Uterus (tissue), 4 donors: Measurements from ENCODE around the gene MX1. TPM values are rescaled to one million over a fixed set of nuclear protein-coding genes. Genes with fewer than 3 reads are reported as not detected.

Experiments
- DNase-seq, 2 donors: peaks; one replicate each; pipeline ENCODE4 v3.0.0-alpha.2; 2019 to 2020
- H3K27ac ChIP-seq, 2 donors: fragments of 200-600 bp; sonication (generic); 1 replicate in 1 of 2; 2 replicates in 1 of 2; pipeline ENCODE4 v1.5.1; 2016 to 2018
- H3K27me3 ChIP-seq, 2 donors: fragments of 200-600 bp; sonication (generic); one replicate each; pipeline ENCODE4 v1.5.1; 2018 to 2019; ENCODE audit warnings: control low read depth in 1 of 2
- H3K36me3 ChIP-seq, 2 donors: fragments of 200-600 bp; sonication (generic); one replicate each; pipeline ENCODE4 v1.5.1; 2019; ENCODE audit warnings: control low read depth in 1 of 2
- H3K4me1 ChIP-seq, 2 donors: fragments of 200-600 bp; sonication (generic); one replicate each; pipeline ENCODE4 v1.5.1; 2018 to 2019; ENCODE audit warnings: control low read depth in 1 of 2
- H3K4me3 ChIP-seq, 2 donors: fragments of 200-600 bp; sonication (generic); 1 replicate in 1 of 2; 2 replicates in 1 of 2; pipeline ENCODE4 v1.5.1; 2018 to 2019; ENCODE audit warnings: mild to moderate bottlenecking in 1 of 2
- H3K9me3 ChIP-seq, 2 donors: fragments of 200-600 bp; sonication (generic); one replicate each; pipeline ENCODE4 v1.5.1; 2019; ENCODE audit warnings: control low read depth in 1 of 2
- CTCF ChIP-seq, 4 experiments: fragments of 200-600 bp in 2 of 4; fragments of 450-650 bp in 2 of 4; sonication (generic) in 2 of 4; IDR thresholded peaks; one replicate each; pipeline ENCODE4 v1.5.1; 2016 to 2019; ENCODE audit warnings: antibody characterized with exemption in 4 of 4, mild to moderate bottlenecking in 2 of 4, moderate library complexity in 1 of 4
- POLR2A ChIP-seq, 2 donors: fragments of 450-650 bp; IDR thresholded peaks; one replicate each; pipeline ENCODE4 v1.6.1; 2016; ENCODE audit warnings: antibody characterized with exemption in 2 of 2, mild to moderate bottlenecking in 1 of 2, moderate library complexity in 1 of 2
- intact Hi-C: fragments of 100-400 bp; cut with DNase I; formaldehyde crosslinking; loops from one replicate; pipeline ENCODE4 v1.15.1; 2023; ENCODE audit warnings: low total_unique reads
- total RNA-seq, 4 donors: library from RNA; depleted of rRNA in 3 of 4; stranded (reverse); fragments of >200 nt in 3 of 4; gene quantifications; one replicate each; pipeline versions ENCODE4 v1.1.0 to v1.2.4, GENCODE V29; 2014 to 2023
- donor health status: DM: yes; HTN: yes; CAD: no.

Gene MX1, protein sequence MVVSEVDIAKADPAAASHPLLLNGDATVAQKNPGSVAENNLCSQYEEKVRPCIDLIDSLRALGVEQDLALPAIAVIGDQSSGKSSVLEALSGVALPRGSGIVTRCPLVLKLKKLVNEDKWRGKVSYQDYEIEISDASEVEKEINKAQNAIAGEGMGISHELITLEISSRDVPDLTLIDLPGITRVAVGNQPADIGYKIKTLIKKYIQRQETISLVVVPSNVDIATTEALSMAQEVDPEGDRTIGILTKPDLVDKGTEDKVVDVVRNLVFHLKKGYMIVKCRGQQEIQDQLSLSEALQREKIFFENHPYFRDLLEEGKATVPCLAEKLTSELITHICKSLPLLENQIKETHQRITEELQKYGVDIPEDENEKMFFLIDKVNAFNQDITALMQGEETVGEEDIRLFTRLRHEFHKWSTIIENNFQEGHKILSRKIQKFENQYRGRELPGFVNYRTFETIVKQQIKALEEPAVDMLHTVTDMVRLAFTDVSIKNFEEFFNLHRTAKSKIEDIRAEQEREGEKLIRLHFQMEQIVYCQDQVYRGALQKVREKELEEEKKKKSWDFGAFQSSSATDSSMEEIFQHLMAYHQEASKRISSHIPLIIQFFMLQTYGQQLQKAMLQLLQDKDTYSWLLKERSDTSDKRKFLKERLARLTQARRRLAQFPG
- 10 to 100 TPM; 23.5 to 96.3 (median 33.4) TPM for total RNA-seq

- Histone ChIP-seq H3K27me3 (no peaks in the 10 kb centered on the region), H3K9me3 (no peaks in the 10 kb centered on the region), H3K36me3 (no peaks in the 10 kb centered on the region), H3K4me1 (no peaks in the 10 kb centered on the region), H3K4me3 (peak within 1 kb of the TSS; percentile 49 to 61), H3K27ac (peak within 1 kb of the TSS; percentile 67 to 72)
- peak; percentile 67 to 82 for DNase-seq
- TF ChIP-seq POLR2A (IDR thresholded peaks at IDR 0.05) (peak; percentile 64 to 65), CTCF (IDR thresholded peaks at IDR 0.05) (no peak)
- intact Hi-C loops, result loop anchor here (10.0 kb wide), 1 partner anchor 261 kb away; the partner anchor contains the start of gene BACE2
Observed at GRCh38 chr21:41425954-41426675, at the start of gene MX1. Gene MX1 (plus strand): TSS chr21:41426239. CDS start chr21:41432071, 5,832 bp downstream.

DNA sequence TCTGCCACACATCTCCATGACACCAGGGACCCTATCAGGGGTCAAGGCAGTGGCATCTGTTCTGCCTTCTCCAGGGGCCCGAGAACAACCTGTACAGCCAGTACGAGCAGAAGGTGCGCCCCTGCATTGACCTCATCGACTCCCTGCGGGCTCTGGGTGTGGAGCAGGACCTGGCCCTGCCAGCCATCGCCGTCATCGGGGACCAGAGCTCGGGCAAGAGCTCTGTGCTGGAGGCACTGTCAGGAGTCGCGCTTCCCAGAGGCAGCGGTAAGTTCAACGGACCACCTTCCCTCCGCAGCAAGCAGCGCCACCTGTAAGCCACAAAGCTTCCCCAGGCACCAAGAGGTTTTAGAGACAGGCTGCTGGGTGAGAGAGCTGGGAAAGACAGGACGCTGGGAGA lies 48.3 kb upstream of the MX1 start:
- H3K27me3 ChIP-seq, result no peaks in the 10 kb centered on the region
- no peaks in the 10 kb centered on the region for H3K36me3 ChIP-seq
- H3K9me3 ChIP-seq, result no peaks in the 10 kb centered on the region
- no peak overlapping the region for H3K27ac ChIP-seq
- no peak overlapping the region for H3K4me3 ChIP-seq
- TF ChIP-seq CTCF (IDR thresholded peaks at IDR 0.05) (no peak), POLR2A (IDR thresholded peaks at IDR 0.05) (no peak)
- no peaks in the 10 kb centered on the region for H3K4me1 ChIP-seq
- DNase-seq, result peak in 1 of 2 donors; percentile 10
- intact Hi-C loops, result no loop called here

GRCh38 chr21:41378849-41379248 lies 47.2 kb upstream of the MX1 start:
- H3K36me3 ChIP-seq, result no peaks in the 10 kb centered on the region
- H3K9me3 ChIP-seq, result no peaks in the 10 kb centered on the region
- H3K4me1 ChIP-seq, result no peaks in the 10 kb centered on the region
- peak in 1 of 2 donors; percentile 9 for DNase-seq
- H3K27me3 ChIP-seq, result no peaks in the 10 kb centered on the region
- H3K4me3 ChIP-seq, result no peak overlapping the region
- no peak overlapping the region for H3K27ac ChIP-seq
- TF ChIP-seq CTCF (IDR thresholded peaks at IDR 0.05), result no peak
- TF ChIP-seq POLR2A (IDR thresholded peaks at IDR 0.05), result no peak
- intact Hi-C loops, result no loop called here

DNA sequence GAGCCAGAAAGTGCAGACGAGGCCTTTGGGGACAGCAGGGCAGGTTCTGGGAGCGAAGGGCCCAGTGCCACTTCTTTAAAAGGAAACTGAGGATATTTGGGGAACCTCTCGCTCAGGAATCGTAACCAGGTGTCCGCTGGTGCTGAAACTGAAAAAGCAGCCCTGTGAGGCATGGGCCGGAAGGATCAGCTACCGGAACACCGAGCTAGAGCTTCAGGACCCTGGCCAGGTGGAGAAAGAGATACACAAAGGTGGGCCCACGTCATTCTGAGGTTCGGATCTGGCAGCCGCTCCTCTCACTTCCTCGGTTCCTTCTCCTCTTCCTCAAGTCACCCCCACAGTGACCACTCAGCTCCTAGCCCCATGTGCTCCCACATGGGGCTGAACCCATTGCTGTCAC lies 46.1 kb upstream of the MX1 start:
- no peaks in the 10 kb centered on the region for H3K27me3 ChIP-seq
- no peaks in the 10 kb centered on the region for H3K36me3 ChIP-seq
- H3K4me1 ChIP-seq, result no peaks in the 10 kb centered on the region
- DNase-seq, result no peak
- intact Hi-C loops, result no loop called here
- no peak overlapping the region for H3K4me3 ChIP-seq
- H3K9me3 ChIP-seq, result no peaks in the 10 kb centered on the region
- no peak overlapping the region for H3K27ac ChIP-seq
- TF ChIP-seq CTCF (IDR thresholded peaks at IDR 0.05) (no peak), POLR2A (IDR thresholded peaks at IDR 0.05) (no peak)
